ENCODE measurements around the gene HMCN1.

Gene HMCN1

DNA sequence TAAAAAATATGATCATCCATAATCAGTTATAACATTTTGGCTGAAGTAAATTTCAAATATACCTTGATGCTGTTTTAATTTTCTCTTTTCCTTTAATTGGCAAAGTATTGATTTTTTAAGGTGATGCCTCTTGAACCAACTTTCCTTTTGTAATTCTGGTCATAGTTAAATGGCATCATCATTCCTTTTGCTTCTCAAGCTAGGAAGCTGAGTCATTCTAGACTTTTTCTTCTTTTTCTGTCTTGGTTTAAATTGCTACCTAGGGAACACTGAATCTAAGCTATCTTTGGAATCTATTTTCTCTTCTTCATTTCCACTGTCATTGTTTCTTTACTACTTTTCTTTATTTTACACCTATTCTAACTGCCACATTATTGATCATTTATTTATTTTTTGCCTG, 162.7 kb downstream of the HMCN1 start:
- no peak for DNase-seq (ENCODE audit: low read depth in 2 of 3, low spot score in 2 of 3)

DNA sequence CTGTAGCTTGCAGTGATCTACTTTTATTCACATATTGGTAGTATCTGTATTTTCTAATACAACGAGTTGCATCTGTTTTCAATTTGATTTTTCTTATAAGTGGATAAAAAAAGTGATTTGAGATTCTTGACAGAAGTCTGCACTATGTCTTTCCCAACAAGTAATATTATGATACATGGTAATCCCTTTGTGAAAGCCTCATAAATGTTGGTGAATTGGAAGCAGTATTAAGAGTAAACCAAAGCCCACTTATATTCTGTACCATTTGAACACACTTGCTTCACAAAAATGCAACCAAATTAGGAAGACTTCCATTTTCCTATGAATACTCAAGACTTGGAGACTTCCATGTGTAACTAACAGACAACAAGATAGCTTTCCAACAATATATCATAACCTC, 172.0 kb downstream of the HMCN1 start:
- DNase-seq (ENCODE audit: low read depth in 2 of 3, low spot score in 2 of 3), result no peak

DNA sequence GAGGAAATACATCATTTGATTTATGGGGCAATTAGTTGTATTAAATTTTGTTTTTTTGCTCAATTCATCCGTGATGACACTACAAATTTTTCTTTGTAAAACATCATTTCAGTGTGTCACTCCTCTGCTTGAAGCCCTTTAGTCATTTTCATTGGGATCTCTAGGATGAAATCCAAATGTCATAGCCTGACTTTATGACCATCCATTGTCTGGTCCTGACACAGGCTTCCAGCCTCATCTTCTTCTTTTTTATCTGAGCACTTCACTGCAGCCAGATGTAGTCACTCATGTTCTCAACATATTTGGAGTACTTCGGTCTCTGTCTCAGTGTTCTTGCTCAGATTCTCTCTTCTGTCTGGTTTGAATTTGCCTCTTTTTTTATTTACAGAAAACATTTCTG, 173.1 kb downstream of the HMCN1 start:
- no peak for DNase-seq (ENCODE audit: low read depth in 2 of 3, low spot score in 2 of 3)

DNA sequence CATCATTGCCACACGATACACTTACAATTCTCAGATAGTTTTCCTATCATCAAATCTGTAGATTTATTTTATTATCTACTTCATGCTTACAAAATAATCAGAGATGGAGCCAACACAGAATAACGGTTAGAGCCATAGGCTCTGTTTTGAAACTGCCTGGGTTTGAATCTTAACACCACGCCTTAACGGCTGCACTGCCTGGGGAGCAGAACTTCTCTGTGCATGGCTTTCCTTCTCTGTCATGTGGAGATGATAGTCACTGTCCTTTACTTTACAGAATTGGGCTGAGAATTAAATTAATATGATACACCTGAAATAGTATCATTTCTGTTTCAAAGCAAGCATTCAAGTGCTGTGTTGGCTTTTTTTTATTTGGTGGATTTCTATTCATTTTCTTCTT, 177.8 kb downstream of the HMCN1 start:
- DNase-seq (ENCODE audit: low read depth in 2 of 3, low spot score in 2 of 3), result no peak

DNA sequence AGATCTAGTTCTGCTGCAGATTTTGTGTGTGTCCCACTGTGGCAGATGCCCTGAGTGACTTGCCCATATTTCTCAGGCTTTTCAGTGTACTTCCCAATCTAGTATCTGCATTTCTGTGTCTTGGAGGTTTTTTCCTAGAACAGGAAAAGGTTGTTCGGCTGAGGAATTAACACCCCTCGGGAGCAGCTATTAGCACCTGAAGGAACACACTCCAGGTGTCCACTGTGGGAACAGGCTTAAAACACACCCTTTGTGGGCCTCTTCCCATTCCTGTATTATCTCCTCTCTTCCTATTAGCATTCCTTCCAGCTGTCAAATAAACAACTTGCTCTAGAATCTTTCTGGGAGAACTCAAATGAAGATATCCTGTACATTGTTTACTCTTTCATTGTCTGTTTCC, 178.3 kb downstream of the HMCN1 start:
- DNase-seq (ENCODE audit: low read depth in 2 of 3, low spot score in 2 of 3), result no peak

DNA sequence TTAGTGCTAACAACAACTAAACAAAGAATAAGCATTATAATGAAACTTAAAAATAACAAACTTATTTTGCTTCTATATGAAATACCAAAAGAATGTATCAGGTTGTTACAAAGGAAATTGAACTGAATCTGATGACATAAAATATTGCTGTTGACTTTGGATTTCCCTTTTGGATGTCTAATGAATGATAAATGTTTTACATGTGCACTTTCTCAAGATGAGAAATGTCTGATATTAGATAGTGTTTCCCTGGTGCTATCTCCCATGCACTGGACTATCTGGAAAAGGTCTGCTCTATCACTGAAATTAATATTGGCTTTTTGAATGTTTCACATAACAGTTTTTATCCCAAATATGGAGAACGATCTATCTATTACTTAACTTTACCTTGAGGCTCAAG, 179.9 kb downstream of the HMCN1 start:
- no peak for DNase-seq (ENCODE audit: low read depth in 2 of 3, low spot score in 2 of 3)

DNA sequence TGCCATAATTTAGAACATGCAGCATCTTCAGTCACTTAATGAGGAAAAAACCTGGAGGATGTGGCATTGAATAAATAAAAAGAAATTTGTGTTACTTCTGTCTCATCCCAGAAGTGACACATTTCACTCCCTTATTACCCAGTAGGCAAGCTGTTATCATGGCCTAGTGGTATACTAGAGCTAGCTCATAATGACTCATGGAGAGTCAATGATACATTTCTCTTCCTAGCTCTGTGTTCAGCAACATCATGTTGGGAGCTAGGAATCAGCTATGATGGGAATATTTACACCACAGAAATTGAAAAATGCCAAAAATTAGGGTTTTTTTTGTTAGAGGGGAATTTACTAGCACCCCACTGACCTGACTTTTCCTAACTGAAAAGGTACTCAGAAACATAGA, 182.7 kb downstream of the HMCN1 start:
- DNase-seq (ENCODE audit: low read depth in 2 of 3, low spot score in 2 of 3), result no peak

DNA sequence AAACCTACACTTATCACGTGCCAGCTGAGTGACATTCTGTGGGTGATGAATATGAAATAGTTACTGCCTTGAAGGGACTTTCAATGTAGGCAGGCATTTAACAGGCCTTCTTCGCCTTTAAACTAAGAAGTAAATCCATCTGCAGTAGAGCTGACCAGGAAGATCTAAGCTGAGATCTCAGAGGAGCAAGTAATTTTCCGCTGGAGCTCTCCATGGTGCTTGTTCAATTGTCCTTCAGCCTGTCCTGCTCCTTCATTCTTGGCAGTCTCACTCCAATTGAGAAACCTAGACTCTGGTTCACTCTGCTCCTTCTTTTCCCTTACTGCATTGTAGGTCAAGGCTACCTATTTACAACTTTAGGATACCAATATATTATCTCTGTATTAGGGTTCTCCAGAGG, 183.5 kb downstream of the HMCN1 start:
- DNase-seq (ENCODE audit: low read depth in 2 of 3, low spot score in 2 of 3), result no peak

DNA sequence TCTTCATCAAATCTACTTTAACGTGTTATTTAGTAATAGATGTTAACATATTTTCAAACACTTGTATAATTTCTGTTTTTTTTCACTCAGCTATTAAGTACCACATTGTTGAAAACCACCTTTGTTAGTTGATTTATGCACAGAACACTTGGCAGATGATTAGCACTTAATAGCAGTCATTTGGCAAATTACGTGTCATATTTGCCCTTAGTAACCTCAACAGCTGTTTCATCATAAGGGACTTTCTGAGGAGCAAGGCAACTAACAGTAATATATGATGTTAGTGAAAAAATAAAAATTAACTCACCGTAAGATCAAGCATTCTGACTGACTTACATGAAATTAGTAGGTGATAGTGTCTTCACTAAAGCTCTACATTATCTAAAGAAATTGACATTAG, 186.4 kb downstream of the HMCN1 start:
- no peak for DNase-seq (ENCODE audit: low read depth in 2 of 3, low spot score in 2 of 3)

DNA sequence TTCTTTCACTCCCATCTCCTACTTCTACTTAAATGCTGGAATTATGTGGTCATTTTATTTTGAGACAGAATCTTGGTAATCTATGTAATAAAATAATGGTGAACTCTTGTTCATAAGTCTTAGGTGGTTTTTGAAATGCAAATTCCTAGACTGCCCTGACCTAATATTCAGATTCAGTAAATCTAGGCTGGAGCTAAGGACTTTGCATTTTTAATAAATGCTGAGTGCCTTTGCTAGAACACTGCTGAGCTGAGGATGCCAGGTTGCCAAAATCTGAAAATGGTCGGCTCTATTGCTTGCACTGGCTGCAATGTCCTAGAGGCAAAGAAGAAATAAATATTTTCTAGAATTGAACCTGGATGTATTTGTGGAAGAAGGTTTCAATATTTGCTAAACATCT, 187.4 kb downstream of the HMCN1 start:
- no peak for DNase-seq (ENCODE audit: low read depth in 2 of 3, low spot score in 2 of 3)

DNA sequence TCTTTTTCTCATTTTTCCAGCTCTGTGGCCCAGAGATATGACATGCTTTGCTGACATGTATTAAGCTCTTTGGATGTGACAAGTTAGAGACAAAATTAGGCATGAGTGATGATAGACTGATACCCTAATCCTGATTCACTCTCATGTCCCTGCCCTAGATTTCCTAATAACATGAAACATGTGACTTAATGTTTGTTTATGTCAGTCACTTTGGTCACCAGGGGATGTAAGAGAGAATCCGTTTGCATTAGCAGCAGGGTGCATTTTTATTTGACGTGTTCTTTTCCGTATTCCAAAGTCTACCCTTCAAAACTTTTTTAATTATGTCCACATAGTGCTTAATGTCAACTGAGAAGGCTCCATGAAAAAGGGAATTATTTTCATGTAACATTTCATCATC, 192.4 kb downstream of the HMCN1 start:
- no peak for DNase-seq (ENCODE audit: low read depth in 2 of 3, low spot score in 2 of 3)

DNA sequence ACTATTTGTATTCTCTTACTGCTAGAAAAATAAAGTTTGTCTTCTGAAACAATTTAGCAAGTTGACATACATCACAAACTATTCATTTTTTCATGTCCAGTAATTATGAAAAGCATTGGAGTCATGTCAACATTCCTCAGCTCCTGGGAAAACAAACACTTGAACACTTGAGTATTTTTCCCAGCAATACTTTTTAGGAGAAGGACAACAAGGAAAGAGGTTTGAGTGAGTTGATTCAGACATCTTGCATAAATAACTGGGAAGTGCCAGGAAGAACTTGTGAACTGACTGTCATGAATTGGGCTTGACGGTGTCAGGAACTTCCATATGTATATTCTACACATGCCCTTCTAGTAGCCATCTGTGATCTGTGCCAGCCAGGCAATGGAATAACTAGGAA, 195.6 kb downstream of the HMCN1 start:
- no peak for DNase-seq (ENCODE audit: low read depth in 2 of 3, low spot score in 2 of 3)

DNA sequence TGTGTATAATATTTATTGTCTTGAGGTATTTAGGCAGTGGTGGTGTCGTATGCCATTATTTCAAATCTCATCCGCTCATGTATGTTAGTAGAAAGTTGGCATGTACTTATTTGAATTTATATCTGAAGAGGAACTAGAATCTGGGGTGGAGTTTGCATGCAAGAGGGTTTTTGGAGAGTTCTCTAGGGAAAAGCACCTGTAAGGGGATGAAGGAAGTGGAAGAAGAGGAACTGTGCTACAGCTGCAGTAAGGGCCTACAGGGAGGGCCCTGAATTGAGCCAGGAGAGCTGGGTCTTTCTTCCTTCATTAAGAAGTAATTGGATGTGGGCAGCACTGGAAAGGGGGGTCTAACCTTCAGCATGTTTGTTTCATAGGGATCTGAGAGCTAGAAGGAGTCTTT, 197.2 kb downstream of the HMCN1 start:
- DNase-seq (ENCODE audit: low read depth in 2 of 3, low spot score in 2 of 3), result no peak

DNA sequence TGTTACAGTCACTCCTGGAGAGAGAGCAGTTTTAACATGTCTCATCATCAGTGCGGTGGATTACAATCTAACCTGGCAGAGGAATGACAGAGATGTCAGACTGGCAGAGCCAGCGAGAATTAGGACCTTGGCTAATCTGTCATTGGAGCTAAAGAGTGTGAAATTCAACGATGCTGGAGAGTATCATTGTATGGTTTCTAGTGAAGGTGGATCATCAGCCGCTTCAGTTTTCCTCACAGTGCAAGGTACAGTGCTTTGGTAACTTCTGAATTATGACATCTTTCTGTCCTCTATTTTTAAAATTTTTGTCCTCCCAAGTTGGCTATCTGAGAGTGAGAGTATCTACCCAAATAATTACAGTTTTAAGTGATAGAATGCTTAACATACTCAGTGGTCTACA, 199.4 kb downstream of the HMCN1 start:
- DNase-seq (ENCODE audit: low read depth in 2 of 3, low spot score in 2 of 3), result no peak

DNA sequence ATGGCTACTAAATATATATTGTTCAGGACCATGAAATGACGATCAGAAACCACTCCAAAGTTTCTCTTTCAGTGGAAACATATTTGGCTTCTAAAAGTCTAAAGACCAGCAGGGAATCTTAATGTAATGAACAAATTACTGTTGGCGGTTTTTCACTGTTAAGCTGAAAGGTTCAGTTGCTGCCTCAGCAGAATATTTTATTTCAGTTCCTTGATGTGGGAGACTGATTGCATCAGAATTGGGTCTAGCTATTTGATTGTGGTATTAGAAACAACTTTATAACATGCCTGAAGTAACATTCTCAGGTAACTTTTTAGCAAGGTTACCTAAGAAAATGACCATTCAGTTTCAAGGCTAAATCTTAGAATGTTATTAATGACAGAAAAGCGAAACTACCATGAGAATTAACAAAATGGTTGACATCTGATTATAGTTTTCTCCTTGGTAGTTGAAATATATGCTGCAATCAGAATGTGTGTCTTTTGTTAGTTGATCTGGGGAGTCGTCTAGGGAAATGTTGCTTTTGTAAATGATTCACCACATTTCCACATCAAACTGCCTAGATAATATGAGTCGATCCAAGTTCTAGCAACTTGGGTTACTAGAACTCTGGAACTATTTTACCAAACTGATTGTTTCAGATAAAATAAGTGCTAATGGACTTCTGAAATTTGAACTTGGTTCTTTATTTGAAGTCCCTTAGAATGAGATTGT, 200.4 kb downstream of the HMCN1 start:
- no peak for DNase-seq (ENCODE audit: low read depth in 2 of 3, low spot score in 2 of 3)

DNA sequence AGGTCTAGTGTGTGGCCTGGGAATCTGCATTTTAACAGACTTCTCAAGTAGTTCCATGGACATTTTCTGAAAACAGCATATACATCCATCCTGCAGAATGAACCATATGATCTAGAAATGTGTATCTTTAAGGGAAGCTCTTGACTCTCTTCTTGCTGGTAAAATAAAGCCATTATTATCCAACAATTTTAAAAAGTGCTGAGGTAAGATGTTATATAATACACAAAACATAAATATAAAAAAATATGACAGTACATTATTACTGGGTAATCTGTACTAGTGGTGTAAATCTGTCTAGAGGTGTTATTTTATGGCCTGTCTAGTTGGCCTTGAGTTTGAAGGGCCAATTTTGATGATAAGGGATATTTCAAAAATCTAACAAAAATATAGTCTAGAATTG, 201.2 kb downstream of the HMCN1 start:
- DNase-seq (ENCODE audit: low read depth in 2 of 3, low spot score in 2 of 3), result no peak

DNA sequence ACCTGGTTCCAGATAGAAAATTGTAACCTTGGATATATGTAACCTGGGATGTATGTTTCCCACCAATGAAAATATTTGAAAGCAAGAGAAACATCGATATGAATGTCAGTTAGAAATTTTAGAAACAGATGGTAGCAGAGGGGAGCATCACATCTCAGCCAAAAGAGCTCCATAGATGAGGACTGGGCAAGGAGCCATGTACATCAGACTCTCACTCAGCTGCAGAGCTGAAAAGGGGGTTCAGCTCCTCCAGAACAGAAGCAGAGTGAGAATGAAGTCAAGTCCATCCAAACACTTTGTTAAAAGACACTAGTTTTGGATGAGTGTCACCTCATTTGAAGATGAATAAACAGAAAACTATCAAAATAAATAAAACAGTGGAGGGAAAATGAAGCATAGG, 202.4 kb downstream of the HMCN1 start:
- no peak for DNase-seq (ENCODE audit: low read depth in 2 of 3, low spot score in 2 of 3)

DNA sequence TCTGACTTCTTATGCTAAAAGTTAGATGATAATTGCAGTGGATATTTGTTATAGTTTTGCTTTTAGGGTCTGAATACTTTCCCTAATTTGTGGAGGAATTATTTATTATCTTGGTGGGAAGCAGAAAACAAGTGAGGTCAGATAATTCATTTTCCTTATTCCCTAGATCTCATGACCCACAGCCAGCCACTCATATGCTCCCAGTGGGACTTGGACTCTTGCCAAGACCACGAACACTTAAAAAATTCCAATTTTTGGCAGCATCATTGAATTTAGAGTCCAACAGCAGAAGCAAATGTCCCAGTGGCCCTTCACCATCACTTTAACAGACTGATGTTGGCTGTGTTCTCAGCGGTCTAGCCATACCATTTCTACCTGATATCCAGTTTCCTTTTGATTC, 204.2 kb downstream of the HMCN1 start:
- DNase-seq (ENCODE audit: low read depth in 2 of 3, low spot score in 2 of 3), result no peak

DNA sequence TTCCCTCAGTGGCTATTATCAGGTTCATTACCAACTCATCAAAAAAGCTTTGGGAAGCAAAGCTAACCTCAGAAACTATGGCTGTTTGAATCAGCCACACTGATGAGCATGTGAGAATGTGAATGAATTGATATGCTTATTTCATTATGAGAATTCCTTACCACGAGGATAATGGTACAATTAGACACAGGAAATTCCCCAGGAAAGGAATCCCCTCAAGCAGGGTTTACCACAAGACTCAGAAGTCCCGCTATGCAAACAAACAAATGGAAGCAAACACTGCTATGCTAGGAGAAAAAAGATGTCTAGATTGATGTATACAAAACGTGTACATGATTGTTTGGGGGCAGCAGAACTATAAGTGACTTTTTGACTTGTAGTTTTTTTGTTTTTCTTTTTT, 205.0 kb downstream of the HMCN1 start:
- no peak for DNase-seq (ENCODE audit: low read depth in 2 of 3, low spot score in 2 of 3)

DNA sequence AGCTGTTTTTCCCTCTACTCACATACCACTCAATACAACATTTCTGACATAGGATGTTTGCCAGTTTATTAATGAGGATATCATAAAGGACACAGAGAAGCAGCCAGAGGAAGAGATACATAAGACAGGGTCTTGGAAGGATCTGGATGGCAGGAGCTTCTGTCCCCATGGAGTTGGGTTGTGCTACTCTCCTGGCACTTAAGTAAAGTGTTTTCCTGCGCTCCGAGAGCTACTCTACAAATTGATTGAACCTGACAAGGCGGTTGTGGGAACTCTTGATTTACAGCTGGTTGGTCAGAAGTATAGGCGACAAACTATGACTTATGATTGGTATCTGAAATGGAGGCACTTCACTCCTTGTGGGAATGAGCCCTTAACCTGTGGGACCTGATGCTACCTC, 208.8 kb downstream of the HMCN1 start:
- no peak for DNase-seq (ENCODE audit: low read depth in 2 of 3, low spot score in 2 of 3)

DNA sequence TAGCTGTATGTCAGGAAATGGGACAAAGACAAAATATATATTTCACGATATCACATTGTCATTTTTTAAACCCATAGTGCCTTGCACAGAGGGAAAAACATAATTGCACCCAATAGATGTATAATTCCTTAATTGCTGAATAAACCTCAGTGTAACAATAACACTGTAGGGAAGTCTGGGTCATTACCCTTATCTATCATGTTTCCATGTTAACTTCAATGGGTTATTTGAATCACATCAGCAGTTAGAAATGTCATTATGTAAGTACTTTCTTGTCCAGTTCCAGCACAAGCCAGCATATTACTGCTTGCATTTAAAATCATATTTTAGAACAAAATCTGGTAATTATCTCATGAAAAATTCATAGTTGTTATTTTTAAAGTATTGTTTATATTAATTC, 222.7 kb downstream of the HMCN1 start:
- no peak for DNase-seq (ENCODE audit: low read depth in 2 of 3, low spot score in 2 of 3)

DNA sequence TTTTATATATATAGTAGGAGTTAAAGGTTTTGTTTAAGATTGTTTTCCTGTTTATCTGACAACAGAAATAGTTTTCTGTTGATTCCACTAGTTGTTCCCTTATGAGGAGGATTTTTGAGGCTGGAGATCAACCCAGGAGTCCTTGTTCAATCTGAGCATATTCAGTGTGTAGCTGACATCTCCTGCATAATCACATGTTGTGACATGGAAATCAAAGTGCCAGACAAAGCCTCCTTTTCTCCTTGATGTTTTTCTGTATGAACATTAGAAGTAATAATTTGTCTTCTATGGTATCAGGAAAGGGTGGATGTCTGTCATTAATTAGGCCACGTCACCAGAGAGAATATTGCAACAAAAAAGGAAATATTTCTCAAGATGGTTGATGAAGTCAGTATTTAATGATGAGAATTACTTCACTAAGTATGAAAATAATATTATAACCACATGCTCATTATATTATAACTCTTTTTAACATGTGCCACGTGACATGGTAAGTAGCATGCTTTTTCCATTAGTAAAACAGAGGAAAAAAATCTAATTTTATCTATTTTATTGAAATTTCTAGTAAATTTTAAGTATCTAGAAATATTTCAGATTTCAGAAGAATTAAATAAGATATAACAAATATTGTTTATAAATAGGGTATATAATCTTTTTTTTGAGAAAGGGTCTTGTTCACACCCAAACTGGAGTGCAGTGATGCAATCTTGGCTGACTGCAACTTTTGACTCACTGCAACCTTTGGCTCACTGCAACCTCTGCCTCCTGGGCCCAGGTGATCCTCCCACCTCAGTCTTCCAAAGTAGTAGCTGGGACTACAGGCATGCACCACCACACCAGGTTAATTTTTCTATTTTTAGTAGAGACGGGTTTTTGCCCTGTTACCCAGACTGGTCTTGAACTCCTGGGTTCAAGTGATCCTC, 223.5 kb downstream of the HMCN1 start:
- no peak for DNase-seq (ENCODE audit: low read depth in 2 of 3, low spot score in 2 of 3)
